Choroid plexus epithelial cell (primary cell): ENCODE results near the gene GREM1.
A peak's percentile ranks its signal among the peaks of the same experiment; 100 is the strongest.

Experiments used
- DNase-seq: peaks from one replicate; pipeline ENCODE4 v3.0.0-alpha.2; 2010; ENCODE audit warnings: low read depth
- H3K4me3 ChIP-seq: 2 replicates; pipeline ENCODE4 v1.5.1; 2011; ENCODE audit warnings: low read depth, mild to moderate bottlenecking, control low read depth, low read length, moderate library complexity
- TF ChIP-seq, protein P1 (sequence below): conservative IDR thresholded peaks from 2 replicates; pipeline ENCODE4 v1.5.1; 2011; ENCODE audit warnings: low read depth, mild to moderate bottlenecking, control low read depth, inconsistent platforms, low read length, moderate library complexity

The GREM1 gene

GRCh38 chr15:32717426-32718226 lies at the start of gene GREM1:
Gene GREM1 (plus strand): TSS chr15:32718004. CDS start chr15:32730691, 12,687 bp downstream.
- peak; percentile 68 for DNase-seq
- H3K4me3 ChIP-seq = peak within 1 kb of the TSS; percentile 72
- TF ChIP-seq, protein P1, sequence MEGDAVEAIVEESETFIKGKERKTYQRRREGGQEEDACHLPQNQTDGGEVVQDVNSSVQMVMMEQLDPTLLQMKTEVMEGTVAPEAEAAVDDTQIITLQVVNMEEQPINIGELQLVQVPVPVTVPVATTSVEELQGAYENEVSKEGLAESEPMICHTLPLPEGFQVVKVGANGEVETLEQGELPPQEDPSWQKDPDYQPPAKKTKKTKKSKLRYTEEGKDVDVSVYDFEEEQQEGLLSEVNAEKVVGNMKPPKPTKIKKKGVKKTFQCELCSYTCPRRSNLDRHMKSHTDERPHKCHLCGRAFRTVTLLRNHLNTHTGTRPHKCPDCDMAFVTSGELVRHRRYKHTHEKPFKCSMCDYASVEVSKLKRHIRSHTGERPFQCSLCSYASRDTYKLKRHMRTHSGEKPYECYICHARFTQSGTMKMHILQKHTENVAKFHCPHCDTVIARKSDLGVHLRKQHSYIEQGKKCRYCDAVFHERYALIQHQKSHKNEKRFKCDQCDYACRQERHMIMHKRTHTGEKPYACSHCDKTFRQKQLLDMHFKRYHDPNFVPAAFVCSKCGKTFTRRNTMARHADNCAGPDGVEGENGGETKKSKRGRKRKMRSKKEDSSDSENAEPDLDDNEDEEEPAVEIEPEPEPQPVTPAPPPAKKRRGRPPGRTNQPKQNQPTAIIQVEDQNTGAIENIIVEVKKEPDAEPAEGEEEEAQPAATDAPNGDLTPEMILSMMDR = no peak

GRCh38 chr15:32668942-32669341 lies 48.9 kb upstream of the GREM1 start:
- TF ChIP-seq, protein P1 = no peak
- DNase-seq = peak; percentile 17
- H3K4me3 ChIP-seq = no peak overlapping the region

DNA sequence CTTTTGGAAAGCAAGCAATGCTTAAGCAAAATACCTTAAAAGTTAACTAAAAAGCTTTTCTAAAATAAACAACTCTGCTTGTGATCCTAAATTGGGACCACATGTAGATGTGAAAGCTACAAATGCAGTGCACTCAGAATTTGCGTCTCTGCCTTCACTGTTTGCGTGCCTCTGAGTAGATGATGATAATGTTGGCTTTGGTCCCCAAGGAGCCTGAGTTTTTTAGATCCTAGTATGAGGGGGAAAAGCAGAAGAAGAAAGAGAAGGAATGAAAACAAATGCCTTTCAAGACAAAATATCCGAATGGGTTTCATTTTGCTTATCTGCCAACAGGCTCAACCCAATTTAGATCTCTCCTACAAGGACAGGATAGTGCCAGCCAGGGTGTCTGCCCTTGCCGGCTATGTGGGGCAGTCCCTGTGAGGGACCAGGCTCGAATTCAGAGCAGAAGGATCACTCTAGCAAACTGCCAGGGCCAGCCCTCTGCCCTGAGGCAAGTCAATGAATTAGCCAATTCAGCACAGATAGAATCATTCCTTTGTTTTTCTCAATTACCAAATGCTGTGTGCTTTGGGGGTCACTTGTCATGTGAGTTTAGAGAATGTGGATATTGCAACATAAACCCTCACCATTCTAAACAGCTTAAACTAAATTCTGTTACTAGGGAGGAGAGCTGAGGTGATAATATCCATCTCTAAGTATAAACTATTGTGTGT lies 47.8 kb upstream of the GREM1 start:
- peak; percentile 65 for DNase-seq
- TF ChIP-seq, protein P1 = no peak
- H3K4me3 ChIP-seq = no peak overlapping the region

GRCh38 chr15:32670623-32671022 lies 47.2 kb upstream of the GREM1 start:
- H3K4me3 ChIP-seq = no peak overlapping the region
- DNase-seq = no peak
- TF ChIP-seq, protein P1 = no peak

DNA sequence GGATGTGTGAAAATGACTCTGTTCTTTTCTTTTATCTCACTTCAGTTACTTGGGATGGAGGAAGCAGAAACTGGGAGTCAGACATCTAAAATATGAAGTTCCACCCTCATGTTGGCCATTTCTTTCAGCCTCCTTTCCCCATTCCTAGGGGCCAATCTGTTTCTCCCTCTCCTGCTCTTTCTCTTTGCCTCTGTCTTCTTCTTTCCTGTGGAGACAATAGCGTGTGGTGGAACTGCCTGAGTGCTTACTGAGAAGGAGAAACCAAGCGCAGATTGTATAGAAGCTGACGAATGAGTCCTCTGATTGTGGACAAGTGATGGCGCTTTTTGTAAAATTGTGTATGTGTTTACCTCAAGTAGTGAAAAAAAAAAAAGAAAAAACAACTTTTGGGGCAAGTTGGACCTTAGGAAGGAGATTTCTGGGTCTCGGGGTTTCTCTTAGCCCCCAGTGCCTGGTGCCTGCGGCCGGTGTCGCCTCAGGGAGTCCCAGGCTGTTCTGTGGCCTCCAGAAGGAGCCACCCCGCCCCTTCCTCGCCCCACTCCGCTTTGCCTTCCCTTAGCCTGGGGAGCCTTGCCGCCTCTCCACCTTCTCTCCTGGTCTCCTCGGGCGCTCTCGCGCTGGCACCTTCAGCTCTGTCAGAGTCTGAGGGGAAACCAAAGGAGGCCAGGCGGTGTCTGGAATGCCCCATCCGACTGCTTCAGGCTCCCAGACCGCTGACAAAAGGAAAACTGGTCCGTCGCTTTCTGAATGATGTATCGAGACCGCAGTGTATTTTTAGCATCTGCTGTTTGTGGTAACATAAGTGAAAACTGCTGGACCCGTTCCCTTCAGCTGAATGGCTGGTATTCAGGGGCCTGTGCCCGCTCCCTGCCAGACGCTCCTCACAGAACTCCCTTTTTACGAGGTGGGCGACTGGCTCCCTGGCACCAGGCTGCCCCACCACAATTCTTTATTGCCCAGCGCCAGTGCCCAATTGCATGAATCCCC lies 46.2 kb upstream of the GREM1 start:
- no peak overlapping the region for H3K4me3 ChIP-seq
- DNase-seq = no peak
- TF ChIP-seq, protein P1 = no peak

DNA sequence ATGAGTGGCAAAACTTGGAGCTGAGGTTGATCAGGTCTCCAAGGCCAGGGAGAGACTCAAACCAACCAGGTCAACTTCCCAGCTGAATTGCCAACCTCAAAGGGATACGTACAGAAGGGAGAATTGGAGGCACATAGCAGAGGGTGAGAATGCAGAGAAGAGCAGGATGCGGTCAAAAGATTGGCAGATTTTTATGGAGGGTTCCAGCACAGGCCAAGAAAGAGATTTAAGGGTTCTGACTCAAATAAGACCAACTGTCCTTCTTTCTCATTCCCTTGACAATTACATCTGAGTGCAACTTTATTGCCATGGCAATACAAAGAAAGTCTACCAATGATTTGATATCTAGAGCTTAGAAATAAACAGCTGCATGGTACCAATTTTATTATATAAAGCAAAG lies 43.1 kb upstream of the GREM1 start:
- no peak overlapping the region for H3K4me3 ChIP-seq
- TF ChIP-seq, protein P1 = no peak
- DNase-seq = no peak
